ENCODE measurements around the gene NAV2.

DNA sequence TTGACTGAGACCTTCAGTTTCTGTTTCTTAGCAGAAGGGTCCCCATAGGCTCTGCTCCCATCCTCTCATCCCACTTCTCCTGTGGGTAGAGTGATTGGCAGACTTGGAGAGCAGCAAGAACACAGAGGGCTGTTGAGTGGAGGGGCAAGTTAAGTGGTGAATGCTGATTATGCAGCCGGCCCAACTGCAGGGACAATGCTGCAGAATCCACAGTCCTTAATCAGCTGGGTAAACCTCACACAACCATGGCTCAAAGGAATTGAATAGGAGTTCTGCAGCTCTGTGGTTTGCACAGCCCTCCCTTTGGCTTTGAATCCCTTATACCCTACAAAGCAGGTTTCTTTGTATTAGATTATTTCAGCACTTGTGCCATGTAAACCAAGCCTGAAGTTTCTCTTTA lies 161.1 kb downstream of the NAV2 start:
- TF ChIP-seq, protein P1, sequence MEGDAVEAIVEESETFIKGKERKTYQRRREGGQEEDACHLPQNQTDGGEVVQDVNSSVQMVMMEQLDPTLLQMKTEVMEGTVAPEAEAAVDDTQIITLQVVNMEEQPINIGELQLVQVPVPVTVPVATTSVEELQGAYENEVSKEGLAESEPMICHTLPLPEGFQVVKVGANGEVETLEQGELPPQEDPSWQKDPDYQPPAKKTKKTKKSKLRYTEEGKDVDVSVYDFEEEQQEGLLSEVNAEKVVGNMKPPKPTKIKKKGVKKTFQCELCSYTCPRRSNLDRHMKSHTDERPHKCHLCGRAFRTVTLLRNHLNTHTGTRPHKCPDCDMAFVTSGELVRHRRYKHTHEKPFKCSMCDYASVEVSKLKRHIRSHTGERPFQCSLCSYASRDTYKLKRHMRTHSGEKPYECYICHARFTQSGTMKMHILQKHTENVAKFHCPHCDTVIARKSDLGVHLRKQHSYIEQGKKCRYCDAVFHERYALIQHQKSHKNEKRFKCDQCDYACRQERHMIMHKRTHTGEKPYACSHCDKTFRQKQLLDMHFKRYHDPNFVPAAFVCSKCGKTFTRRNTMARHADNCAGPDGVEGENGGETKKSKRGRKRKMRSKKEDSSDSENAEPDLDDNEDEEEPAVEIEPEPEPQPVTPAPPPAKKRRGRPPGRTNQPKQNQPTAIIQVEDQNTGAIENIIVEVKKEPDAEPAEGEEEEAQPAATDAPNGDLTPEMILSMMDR (IDR thresholded peaks at IDR 0.05), result no peak
- TF ChIP-seq POLR2A (IDR thresholded peaks at IDR 0.05), result no peak

Measured in testis (tissue), 2 donors.